Measurements from ENCODE around the gene NR4A1.

The NR4A1 gene

DNA sequence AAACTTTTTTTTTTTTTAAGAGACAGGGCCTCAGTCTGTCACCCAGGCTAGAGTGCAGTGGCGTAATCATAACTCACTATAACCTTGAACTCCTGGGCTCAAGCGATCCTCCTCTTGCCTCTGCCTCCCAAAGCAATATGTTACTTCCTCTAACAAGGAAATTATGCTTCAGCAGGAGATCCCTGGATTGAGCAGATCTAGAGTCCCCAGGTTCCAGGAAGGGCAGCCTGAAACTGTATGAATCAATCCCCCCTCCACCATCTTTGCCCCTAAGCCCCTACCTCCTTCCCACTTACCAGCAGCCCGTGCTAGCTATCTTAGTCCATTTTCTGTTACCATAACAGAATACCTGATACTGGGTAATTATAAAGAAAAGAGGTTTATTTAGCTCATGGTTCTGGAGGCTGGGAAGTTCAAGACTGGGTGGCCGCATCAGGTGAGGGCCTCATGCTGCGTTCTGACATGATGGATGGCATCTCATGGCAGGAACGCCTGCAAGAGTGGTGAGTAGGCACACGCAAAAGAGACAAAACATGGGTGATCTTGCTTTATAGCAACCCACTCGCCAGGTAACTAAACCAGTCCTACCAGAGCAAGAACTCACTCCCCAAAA lies 39.5 kb upstream of the NR4A1 start:
- no peak overlapping the region for H3K4me3 ChIP-seq (ENCODE audit: low read depth, low read length)
- no peak for TF ChIP-seq CTCF (IDR thresholded peaks at IDR 0.05; ENCODE audit: low read depth, low read length, missing control alignments)
- DNase-seq (ENCODE audit: low read depth): no peak

- no peak overlapping the region for H3K4me3 ChIP-seq (ENCODE audit: low read depth, low read length)
- TF ChIP-seq CTCF (IDR thresholded peaks at IDR 0.05; ENCODE audit: low read depth, low read length, missing control alignments): no peak
- DNase-seq (ENCODE audit: low read depth): no peak
These were observed 37.5 kb upstream of the NR4A1 start for GRCh38 chr12:52013626-52014310.

DNA sequence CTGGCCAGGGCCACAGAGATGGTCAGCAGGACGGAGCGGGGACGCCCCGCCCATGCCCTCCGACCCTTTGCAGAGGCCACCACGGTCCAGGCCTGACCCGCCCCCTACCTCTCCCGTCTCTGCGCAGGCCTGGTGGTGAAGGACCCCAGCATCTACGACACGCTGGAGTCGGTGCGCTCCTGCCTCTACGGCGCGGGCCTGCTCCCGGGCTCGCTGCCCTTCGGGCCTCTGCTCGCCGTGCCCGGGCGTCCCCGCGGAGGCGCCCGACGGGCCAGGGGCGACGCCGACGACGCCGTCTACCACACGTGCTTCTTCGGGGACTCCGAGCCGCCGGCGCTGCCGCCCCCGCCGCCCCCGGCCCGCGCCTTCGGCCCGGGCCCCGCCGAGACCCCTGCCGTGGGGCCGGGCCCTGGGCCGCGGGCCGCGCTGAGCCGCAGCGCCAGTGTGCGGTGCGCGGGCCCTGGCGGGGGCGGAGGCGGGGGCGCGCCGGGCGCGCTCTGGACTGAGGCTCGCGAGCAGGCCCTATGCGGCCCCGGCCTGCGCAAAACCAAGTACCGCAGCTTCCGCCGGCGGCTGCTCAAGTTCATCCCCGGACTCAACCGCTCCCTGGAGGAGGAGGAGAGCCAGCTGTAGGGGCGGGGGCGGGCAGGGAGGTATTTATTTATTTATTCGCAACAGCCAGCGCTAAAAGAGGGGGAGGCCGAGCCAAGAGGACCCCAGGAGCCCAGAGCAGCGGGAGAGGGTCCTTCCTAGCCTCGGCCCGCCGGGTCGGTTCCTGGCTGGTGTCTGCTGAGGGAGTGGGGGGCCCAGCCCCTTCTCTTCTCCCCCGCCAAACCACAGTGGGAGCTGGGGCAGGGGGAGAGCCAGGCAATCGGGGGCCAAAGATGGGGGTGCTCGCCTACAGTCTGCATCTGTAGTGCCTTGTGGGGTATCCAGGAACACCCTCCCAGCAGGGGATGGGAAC lies 36.4 kb upstream of the NR4A1 start:
- no peak for TF ChIP-seq CTCF (IDR thresholded peaks at IDR 0.05; ENCODE audit: low read depth, low read length, missing control alignments)
- DNase-seq (ENCODE audit: low read depth): no peak
- no peak overlapping the region for H3K4me3 ChIP-seq (ENCODE audit: low read depth, low read length)

DNA sequence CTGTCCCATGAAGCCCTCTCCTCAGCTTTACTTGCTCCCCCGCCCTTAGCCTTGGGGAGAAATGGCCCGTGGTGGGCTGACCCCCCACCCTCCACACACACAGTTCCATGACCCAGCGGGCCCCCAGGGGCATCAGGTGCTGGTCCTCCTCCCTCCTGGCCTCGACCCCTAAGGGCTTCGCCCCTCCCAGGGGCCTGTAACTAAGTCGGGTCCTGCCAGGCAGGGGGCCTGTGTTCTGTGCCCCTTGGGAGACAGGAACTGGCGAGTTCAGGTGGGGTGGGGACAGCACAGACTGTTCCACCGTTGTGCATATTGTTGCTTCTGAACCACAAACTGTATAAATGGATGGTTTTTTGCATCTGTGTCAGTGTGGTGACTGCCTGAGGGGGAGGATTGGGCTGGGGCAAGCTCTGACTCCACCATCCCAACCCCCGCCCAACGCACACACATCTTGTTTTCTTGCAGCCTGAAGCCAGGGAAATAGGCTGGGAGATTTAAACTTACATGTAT lies 35.7 kb upstream of the NR4A1 start:
- no peak for DNase-seq (ENCODE audit: low read depth)
- no peak for TF ChIP-seq CTCF (IDR thresholded peaks at IDR 0.05; ENCODE audit: low read depth, low read length, missing control alignments)
- no peak overlapping the region for H3K4me3 ChIP-seq (ENCODE audit: low read depth, low read length)

- TF ChIP-seq CTCF (IDR thresholded peaks at IDR 0.05; ENCODE audit: low read depth, low read length, missing control alignments): no peak
- no peak for DNase-seq (ENCODE audit: low read depth)
These were observed 32.7 kb upstream of the NR4A1 start for GRCh38 chr12:52018433-52019112.

GRCh38 chr12:52019113-52019770 lies 32.0 kb upstream of the NR4A1 start:
- TF ChIP-seq CTCF (IDR thresholded peaks at IDR 0.05; ENCODE audit: low read depth, low read length, missing control alignments): no peak
- no peak for DNase-seq (ENCODE audit: low read depth)
- no peak overlapping the region for H3K4me3 ChIP-seq (ENCODE audit: low read depth, low read length)

More at GRCh38 chr12:52018433-52019112, 32.7 kb upstream of the NR4A1 start:
- no peak overlapping the region for H3K4me3 ChIP-seq (ENCODE audit: low read depth, low read length)

Measured in GM12864 (cell line).